ENCODE data around the gene RBM20.
"Not testable (repeated sequence)": the region's sequence is repeated elsewhere in the genome, so short reads cannot be mapped to it uniquely, and the experiment has no call there.

Gene RBM20

DNA sequence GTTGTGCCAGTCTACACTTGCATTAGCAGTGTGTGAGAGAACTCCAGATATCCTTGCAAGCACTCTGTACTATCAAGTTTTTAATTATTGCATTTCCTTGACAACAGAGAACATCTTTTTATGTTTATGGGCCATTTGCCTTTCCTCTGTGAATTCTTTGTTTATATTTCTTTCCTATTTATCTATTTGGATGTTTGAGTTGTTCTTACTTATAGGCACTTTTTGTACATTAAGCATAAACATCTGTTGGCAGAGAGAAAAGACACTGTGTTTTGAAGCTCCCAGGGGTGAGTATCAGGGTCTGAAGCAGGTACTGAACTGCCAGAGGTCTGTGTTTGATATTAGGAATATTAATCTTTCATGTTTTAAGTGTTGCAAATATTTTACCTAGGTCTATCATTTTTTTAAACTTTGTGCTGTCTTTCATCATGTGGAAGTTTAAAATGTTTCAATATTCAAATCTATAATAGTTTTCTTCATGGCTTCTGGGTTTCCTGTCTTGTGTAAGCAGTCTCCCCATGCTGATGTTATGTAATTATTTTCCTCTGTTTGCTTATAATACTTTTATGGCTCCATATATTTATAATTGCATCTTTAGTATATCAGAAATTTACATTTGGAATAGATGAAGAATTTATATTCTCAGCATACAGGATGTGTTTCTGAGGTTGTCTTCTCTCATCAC lies 209.9 kb downstream of the RBM20 start:
- DNase-seq (ENCODE audit: low read depth), result no peak

DNA sequence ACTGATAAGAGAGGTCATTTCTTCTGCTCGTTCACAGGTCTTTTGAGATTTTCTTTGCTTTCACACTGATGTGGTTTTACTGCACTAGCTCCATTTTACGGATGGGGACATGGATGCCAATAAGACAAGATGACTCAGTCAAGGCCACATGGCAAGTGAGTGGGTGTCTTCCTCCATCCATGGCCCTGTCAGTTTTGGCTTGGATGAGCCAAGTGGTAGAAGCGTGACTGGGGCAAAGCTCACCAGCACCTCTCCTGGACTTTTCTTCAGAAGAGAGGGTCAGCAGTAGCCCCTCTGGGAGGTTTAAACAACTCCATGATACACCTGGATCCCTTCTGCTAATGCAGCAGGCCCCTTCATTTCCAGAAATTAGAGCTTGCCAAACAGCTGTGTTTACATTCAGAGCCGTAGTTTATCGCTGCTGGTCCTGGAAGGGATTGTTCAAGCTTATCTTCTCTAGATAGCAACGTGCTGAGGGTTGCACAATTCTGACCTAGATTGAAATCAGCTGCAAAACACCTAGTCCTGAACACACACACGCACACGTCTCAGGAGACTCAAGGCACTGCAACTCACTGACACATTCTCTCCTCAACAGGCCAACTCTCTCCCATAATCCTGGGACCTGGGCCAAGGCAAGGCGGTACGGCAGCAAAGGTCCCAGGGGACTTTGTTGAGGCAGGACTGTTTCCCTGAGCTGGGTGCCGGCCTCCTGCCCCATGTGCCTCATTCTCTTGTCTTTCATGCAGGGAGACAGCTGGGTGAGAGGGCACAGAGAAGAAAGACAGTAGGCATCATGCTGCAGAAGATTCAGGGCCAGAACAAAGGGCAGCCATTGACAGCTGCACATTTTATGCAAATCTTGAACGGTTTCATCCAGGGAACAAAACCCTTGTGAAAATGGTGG lies 213.4 kb downstream of the RBM20 start:
- no peak for DNase-seq (ENCODE audit: low read depth)

GRCh38 chr10:110858297-110858934 lies 214.3 kb downstream of the RBM20 start:
- DNase-seq (ENCODE audit: low read depth), result no peak

DNA sequence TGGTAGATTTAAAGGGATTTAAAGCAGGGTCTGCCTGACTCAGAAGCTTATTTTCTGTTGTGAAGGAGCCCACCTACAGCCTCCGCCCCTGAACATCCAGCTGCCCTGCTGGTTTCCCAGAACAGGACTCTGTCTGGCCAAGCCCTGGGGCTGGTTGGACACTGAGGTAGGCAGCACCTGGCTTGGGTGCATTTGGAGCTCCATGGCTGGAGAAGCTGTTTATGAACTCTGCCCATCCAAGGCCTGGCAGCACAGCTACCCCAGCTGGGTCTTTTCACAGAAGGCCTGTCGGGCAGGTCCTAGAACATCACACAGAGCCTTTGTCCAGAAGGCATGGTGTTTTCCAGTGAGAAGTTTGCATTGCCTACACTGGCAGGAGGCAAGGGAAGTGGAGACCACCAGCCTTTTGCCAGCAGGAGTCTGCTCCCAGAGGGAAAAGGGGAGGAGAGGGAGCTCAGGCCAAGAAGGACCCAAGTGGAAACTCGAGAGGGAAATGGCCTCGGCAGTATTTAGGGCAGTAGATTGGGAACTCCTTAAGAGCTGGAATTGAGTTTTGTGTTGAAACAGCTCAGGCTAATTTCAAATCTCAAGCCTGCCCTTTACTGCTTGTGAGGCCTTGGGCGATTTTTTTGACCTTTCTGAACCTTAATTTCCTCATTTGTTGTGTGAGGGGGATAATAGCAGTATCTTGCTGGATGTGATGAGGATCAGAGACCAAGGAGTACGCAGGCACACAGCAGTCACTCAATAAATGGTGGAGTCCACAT lies 215.3 kb downstream of the RBM20 start:
- no peak for DNase-seq (ENCODE audit: low read depth)

DNA sequence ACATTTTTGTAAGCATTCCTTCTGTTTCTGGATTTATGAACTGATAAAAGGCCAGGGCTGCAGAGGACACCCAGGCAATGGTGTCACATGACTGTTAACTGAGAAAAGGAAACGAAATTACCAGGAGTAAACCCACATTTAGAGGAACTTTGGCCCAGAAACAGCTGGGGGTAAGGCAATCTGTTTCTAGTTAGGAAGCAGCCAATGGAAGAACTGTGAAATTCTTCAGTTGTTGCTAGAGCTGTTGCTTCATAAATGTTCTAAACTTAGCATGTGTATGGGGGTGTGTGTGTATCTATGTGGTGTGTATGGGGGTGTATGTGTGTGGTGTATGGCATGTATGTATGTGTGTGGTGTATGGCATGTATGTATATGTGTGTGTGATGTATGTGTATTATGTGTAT lies 215.8 kb downstream of the RBM20 start:
- peak; percentile 90 for DNase-seq (ENCODE audit: low read depth)

GRCh38 chr10:110860576-110861241 lies 216.6 kb downstream of the RBM20 start:
- no peak for DNase-seq (ENCODE audit: low read depth)

- DNase-seq (ENCODE audit: low read depth), result no peak
Observed at GRCh38 chr10:110861476-110861875, 217.3 kb downstream of the RBM20 start.

- DNase-seq (ENCODE audit: low read depth), result no peak
Observed at GRCh38 chr10:110861930-110862649, 218.0 kb downstream of the RBM20 start.

- DNase-seq (ENCODE audit: low read depth), result no peak
Observed at GRCh38 chr10:110862961-110863360, 218.8 kb downstream of the RBM20 start.

GRCh38 chr10:110863361-110863760 lies 219.2 kb downstream of the RBM20 start:
- DNase-seq (ENCODE audit: low read depth), result no peak

DNA sequence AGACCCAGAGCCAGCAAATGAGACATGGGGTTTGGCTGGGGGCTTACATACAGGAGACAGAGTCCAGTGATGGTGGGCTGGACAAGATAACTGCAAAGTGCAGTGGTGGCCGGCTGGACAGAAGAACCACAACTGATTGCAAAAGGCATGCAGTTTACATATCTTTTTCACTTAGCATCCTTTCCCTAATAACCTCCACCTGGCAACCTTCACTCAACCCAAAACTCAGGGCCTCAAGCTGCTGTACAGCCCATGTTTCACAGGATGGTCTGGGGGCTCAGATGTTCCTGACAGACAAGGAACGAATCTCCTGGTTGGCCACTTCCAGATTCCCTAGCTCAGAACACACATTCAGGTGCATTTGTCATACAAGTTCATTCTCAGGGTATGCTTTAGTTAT lies 219.8 kb downstream of the RBM20 start:
- no peak for DNase-seq (ENCODE audit: low read depth)

- no peak for DNase-seq (ENCODE audit: low read depth)
Observed at GRCh38 chr10:110864662-110865140, 220.6 kb downstream of the RBM20 start.

- peak; percentile 70 for DNase-seq (ENCODE audit: low read depth)
Observed at GRCh38 chr10:110865186-110865808, 221.2 kb downstream of the RBM20 start.

GRCh38 chr10:110865809-110866482 lies 221.8 kb downstream of the RBM20 start:
- DNase-seq (ENCODE audit: low read depth), result no peak

DNA sequence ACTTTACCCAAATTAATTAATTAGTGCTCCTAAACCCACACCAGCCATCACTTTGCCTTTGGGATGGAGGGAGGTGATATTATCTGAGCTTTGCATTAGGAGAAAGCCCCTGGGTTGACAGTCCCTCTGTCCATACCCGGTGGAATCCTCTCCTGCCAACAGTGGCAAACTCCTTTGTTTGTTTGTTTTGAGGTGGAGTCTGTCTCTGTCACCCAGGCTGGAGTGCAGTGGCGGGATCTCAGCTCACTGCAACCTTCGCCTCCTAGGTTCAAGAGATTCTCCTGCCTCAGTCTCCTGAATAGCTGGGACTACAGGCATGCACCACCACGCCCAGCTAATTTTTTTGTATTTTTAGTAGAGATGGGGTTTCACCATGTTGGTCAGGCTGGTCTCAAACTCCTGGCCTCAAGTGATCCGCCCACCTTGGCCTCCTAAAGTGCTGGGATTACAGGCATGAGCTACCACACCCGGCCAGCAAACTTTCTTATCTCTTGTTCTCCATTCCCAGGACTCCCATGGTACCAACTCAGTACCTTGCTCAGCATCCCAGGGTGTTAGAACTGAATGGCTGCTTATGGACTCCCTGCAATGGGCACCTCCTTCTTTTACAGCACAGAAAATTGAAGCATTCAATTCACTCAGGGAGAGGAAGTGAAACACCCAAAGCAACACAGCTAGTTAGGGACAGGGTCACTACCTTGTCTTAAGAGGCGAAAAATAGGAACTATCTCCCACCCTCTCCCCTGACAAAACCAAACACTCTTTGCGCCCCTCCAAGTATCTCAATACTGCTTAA lies 223.1 kb downstream of the RBM20 start:
- not testable (repeated sequence) for DNase-seq (ENCODE audit: low read depth)

DNA sequence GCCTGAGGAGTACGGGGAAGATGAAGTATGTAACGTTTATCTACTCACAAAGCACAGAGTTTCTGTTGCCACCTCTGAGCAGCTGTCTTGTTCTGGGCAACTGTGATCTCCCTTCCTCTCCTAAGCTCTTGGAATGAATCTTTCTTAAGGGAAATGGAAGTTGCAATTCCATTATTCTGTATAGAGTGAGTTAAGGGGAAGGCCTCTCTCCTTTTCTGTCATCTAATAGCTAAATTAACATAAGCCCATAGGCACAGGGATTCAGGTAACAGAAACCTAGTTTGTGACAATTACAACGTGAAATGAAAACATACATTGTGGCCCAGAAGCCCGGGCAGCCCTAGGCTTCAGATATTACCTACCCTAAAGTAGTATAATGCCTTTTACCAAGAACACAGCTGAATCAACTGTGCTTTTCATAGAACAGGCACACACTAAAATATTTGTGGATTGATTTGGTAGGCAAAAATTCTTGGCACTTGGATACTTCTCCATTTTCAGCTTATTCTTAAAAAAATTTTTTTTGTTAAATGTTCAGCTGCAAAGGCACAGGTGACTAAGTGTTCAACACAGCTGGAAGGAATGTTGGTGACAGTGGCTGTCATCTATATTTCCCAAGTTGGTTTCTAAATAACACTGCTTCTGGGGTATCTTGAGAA lies 223.8 kb downstream of the RBM20 start:
- DNase-seq (ENCODE audit: low read depth), result no peak

DNA sequence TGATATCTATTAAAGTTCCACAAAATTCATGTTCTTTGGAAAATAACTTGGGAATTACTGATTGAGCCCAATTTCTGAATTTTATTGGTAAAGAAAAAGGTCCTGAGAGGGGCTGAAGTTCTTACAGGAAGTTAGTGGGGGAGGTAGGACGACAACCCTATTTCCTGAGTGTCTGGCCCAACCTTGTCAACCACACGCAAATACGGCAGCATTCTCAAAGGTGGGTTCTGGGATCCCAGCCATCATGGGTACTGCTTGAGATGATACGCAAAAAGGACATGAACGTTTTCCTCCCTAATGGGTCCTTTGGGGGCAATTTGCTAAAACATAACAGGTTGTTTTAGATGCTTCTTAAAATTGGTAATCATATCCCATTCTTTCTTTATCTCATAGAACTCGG lies 224.8 kb downstream of the RBM20 start:
- DNase-seq (ENCODE audit: low read depth), result no peak

DNA sequence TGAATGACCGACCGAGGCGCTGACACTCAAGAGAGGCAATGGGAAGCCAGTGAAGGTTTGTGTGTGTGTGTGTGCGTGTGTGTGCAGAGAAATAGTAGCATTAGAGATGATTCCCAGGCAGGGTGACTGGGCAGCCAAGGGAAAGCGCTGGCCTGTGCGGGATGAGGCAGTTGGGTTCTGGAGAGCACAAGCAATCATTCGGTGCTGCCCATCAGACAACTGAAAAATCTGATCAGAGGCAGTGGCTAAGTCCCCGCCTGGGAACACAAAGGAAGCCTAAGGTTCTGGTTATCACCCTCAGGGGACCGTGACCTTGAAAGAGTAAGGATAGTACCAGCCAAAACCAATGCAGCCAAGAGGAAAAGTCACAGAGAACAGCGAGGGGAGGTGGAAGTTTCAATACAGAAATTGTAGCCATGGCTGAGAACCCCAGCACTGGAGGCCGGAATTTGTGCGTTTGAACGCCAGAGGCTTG lies 226.7 kb downstream of the RBM20 start:
- DNase-seq (ENCODE audit: low read depth), result no peak

Data from fibroblast of the conjunctiva (primary cell).